GM19452 (cell line): ENCODE results near the gene TBATA.
"Not testable (repeated sequence)": the region's sequence is repeated elsewhere in the genome, so short reads cannot be mapped to it uniquely, and the experiment has no call there.

Experiments used
- ATAC-seq: cut with Tn5 transposase; IDR thresholded peaks from one replicate; pipeline ENCODE4 v1.9.1; 2021; ENCODE audit not compliant: unreplicated experiment

Gene TBATA

DNA sequence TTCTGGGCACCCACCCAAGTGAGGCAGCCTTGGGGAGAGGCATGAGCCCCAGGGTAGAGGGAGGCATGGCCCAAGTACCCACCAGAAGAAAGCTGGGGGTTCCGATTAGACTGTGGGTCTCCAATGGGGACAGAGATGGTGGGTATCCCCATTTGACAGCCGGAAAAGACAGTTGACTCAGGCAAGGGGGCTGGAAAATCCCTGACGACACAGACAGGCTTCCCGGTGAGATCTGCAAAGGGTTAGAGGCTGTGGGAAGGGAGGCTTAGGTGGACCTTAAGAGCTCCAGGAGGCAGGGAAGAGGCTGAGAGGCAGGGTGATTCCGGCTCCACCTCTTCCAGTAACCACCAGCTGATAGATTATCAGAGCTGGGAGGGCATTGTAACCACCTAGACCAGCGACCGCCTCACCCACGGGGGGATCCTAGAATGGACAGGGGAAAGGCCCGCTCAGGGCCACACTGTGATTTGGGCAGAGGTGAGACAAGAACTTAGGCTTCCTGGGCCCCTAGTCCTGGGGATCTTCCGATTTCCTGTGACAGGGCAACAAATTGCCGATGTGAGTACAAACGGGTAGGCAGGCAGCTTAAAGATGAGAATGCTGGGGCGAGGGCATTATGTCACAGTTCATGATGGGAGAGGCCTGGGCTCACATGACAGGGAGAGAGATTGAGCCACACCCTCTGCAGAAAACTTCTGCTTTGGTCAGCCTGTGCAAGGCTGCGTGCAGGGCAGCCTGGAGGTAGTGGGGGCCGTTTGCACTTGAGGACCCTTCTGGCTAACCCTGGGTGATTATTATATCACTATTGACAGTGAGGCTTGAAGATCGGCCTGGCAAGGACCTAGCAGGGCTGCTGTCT is 5.4 kb downstream of the TBATA start:
- no peak for ATAC-seq

GRCh38 chr10:70779088-70779487 is 6.1 kb downstream of the TBATA start:
- ATAC-seq, result no peak

- no peak for ATAC-seq
Observed at GRCh38 chr10:70778267-70778924, 6.8 kb downstream of the TBATA start.

GRCh38 chr10:70777063-70777875 is 7.9 kb downstream of the TBATA start:
- no peak for ATAC-seq

DNA sequence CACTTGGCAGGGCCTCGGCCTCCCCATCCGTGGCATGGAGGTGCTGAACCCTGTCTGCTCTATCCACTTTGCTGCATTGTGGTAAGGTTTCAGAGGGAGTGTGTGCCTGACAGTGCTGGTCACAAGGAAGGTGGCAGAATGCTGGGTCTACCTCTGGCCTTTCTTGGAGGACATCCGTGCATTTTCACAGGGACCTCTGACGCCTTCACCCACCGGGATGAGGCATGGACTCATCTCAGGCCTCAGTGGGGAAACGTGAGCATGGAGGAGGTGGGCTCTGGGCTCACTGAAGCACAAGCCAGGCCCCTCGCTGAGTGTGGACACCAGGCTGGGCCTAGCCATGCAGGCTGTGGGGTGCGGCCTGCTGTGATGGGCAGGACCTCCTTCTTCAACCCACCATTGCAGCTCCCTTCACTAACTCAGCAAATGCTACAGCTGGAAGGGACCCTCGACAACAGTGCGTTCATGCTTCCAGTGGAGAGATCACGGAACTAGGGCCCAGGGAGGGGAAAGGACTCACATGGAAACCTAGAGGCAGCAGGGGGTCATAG is 8.6 kb downstream of the TBATA start:
- no peak for ATAC-seq

DNA sequence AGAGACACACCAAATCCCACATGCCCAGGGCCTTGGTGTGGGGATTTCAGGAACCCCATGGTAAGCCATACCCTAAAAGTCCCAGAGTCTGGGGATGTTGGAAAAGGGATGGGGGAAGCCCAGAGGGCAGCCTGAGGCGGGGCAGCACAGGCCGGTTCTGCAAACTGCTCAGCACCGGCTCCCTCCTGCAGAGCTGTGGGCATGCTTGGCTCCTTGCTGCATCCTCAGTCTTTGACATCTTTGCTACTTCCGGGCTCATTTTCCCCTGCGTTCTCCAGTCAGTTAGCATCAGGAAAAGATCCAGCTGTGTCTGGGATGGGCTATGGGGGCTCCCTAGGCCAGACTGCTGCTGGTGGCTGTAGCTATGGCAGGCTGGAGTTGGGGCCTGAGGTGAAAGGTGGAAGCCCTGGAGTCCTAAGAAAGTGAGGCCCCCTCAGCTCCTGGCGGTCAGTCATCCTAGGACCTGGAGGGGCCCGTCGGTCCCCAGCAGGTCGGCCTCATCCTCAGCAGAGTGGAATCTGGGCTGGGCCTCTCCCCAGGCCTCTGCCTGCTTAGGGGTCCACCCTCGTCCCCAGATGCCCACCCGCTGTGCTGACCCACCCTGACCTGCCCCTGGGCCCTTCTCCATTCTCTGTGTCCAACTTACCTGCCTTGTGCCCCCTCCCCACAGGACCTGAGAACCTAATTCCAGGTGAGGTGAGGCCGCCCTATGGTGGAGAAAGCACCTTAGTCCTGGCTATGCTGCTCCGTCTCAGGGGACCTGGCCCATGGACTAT is 9.3 kb downstream of the TBATA start:
- ATAC-seq, result no peak

DNA sequence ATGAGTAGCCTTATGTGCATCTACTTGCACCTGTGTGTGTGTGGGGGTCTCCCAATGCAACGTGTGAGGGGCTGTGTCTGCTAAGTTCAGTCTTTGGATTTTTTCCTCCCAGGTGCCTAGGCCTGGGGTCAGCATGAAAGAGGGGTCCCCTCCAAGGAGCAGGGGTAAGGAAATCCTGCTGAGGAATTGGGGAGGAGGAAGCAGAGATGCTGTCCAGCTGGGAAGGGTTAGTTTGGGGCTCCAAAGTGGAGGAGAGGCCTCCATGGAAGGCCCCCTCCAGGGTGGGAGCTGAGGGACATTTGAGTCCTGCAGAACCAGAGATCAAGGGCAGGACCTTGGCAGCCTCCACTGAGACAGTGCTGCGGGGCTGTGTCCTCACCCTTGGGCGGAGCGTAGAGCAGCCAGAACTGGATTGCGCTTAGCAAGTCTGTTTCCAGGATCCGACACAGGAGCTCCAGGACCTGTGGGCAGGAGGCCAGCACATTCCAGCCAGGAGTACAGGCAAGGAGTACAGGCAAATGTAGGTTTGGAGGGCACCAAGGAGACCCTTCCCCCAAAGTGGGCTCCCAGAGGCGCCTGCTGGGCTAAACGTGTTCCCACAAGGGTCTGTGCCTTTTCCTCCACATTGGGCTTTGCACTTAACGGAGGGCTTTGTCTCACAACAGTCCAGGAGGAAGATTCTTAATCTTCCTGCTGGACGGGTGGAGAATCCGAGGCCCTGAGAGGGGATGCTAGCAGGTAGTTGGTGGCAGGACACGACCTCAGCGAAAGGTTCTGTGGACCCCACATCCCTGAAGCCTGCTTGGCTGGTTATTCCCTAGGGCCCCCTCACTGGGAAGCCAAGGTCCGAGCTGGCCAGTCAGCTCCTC is 10.1 kb downstream of the TBATA start:
- ATAC-seq, result no peak

- ATAC-seq, result no peak
Observed at GRCh38 chr10:70773965-70774809, 11.0 kb downstream of the TBATA start.

- no peak for ATAC-seq
Observed at GRCh38 chr10:70773461-70773860, 11.7 kb downstream of the TBATA start.

DNA sequence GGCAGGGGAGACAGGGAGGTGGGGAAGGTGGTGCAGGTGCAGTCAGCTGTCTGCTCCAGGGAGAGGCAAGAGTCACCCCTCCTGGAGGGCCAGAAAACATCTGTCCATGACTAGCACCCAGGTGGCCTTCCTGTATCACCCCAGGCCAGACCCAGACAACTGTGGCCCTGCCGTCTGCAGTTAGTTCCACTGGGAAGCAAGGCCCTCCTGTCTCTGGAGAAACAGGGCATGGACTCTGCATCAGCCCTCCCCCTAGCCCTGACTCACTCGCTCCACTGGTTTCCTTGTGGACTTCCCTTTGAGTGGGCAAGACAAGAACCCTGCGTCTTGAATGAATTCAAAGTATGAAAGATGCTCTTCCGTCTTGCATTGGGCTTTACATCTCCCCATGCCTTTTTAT is 12.6 kb downstream of the TBATA start:
- no peak for ATAC-seq

DNA sequence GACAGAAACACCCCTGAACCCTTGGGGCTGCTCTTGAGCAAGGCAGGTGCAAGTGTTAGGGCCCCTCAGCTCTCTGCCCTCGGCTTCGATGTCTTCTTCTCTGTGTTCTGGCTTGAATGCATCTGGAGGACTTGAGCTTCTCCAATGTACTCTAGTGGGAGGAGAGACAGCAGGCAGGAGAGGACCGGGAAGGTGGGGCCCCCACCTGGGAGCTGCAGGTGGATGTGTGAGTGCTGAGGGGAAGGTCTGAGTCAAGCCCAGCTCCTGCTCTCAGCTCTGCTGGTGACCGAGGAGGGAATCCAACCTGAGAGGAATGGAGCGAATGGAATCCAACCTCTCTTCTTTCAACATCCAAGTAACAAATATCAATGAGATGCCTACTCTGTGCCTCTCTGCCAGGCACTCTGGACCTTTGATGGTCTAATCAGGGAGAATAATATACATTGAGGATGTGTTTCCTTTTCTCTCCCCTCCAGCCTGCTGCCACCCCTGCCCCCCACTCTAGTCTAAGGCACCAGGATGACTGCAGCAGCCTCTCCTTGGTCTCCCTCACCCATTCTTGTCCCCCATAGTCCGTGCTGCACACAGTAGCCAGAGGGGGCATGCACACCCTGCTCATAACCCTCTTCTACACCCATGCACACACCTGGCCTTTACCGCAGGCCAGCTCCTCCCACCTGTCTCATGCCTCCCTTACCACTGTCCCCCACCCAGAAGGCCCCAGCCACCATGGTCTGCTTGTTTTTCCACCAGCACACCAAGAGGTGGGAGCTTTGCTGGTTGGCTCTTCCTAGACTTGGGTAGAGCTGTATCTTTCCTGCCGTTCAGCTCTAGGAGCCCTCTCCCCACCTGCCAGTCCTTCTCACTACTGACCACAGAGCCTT is 13.6 kb downstream of the TBATA start:
- no peak for ATAC-seq

DNA sequence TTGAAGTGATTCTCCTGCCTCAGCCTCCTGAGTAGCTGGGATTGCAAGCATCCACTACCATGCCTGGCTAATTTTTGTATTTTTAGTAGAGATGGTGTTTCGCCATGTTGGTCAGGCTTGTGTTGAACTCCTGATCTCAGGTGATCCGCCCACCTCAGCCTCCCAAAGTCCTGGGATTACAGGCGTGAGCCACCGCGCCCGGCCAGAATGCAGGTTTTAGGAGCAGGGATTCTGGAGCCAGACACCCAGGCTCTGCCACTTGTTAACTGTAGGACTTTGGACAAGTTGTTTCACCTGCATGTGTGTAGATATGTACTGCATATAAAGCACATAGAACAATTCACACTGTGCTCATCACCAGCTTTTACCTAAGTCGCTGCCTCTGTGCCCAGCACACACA is 14.7 kb downstream of the TBATA start:
- ATAC-seq, result not testable (repeated sequence)

DNA sequence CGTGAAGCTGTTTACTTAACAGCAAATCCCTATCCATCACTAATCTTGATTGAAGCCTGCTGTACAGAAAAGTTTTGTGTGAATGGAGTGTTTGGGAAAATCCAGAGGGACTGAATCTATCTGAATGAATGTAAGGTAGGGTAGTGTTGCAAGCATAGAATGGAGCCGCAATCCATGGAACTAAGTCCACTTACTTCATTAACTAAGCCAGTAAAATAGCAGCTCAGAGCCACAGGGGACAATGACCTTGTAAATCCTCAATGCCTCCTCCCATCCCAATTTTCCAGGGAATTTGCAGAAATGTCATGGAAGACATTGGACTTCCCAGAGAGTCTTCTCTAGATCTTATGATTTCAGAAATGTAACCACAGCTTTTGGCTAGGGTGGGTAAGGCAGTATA is 15.2 kb downstream of the TBATA start:
- no peak for ATAC-seq

DNA sequence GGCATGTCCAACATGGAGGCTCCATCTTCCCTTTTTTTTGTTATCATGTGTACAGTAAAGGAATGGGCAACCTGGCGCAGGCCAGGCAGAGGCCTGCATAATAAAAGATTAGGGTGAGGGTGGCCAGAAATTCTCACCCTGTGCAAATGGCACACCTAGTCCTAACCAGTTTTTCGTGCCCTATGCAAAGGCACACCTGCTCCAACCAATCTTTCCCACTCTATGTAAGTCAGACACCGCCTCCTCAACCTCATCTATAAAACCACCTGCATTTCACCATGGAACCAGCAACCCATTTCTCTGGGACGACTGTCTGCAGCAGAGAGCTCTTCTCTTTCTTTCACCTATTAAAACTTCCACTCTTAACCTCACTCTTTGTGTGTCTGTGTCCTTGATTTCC is 16.1 kb downstream of the TBATA start:
- no peak for ATAC-seq

- not testable (repeated sequence) for ATAC-seq
Observed at GRCh38 chr10:70768026-70768685, 17.0 kb downstream of the TBATA start.

GRCh38 chr10:70765794-70766594 is 19.2 kb downstream of the TBATA start:
- no peak for ATAC-seq
